Gastrocnemius medialis (tissue), 4 donors: ENCODE measurements around the gene OTUD5. TPM values are rescaled to one million over a fixed set of nuclear protein-coding genes. Genes with fewer than 3 reads are reported as not detected.

ENCODE experiments used
- ATAC-seq, 2 donors: fragments of 150-250 bp; one replicate each; pipeline ENCODE4 v1.9.1; 2016
- DNase-seq, 2 donors: peaks; one replicate each; pipeline ENCODE4 v3.0.0-alpha.2; 2019
- H3K27ac ChIP-seq, 4 donors: fragments of 200-600 bp; sonication (generic); 1 replicate in 1 of 4; 2 replicates in 3 of 4; pipeline ENCODE4 v1.5.1; 2016 to 2018; ENCODE audit warnings: mild to moderate bottlenecking in 2 of 4, moderate library complexity in 1 of 4
- H3K27me3 ChIP-seq, 3 donors: fragments of 200-600 bp; sonication (generic) in 2 of 3; 1 replicate in 1 of 3; 2 replicates in 2 of 3; pipeline versions ENCODE4 v1.5.1 to v1.6.0; 2016 to 2019; ENCODE audit warnings: mild to moderate bottlenecking in 1 of 3, moderate library complexity in 1 of 3
- H3K36me3 ChIP-seq, 2 donors: fragments of 200-600 bp; sonication (generic) in 1 of 2; one replicate each; pipeline ENCODE4 v1.5.1; 2017 to 2018
- H3K4me1 ChIP-seq, 2 donors: fragments of 200-600 bp; sonication (generic) in 1 of 2; one replicate each; pipeline ENCODE4 v1.5.1; 2016 to 2017; ENCODE audit warnings: mild to moderate bottlenecking in 2 of 2
- H3K4me3 ChIP-seq, 4 donors: fragments of 200-600 bp; sonication (generic) in 3 of 4; 1 replicate in 1 of 4; 2 replicates in 3 of 4; pipeline ENCODE4 v1.5.1; 2016 to 2019; ENCODE audit warnings: mild to moderate bottlenecking in 2 of 4
- H3K9me3 ChIP-seq, 3 donors: fragments of 200-600 bp; sonication (generic) in 2 of 3; 1 replicate in 1 of 3; 2 replicates in 2 of 3; pipeline ENCODE4 v1.5.1; 2016 to 2019
- POLR2A ChIP-seq, 2 donors: fragments of 450-650 bp; IDR thresholded peaks; one replicate each; pipeline ENCODE4 v1.6.1; 2017; ENCODE audit warnings: antibody characterized with exemption in 2 of 2, mild to moderate bottlenecking in 2 of 2, moderate library complexity in 2 of 2
- in situ Hi-C, 4 donors: fragments of 200-750 bp; cut with MboI; loops; one replicate each; pipeline versions ENCODE4 v1.15.0 to v1.8.0; 2017; ENCODE audit warnings: low sequenced_read_pairs in 4 of 4
- intact Hi-C: fragments of 100-400 bp; cut with DNase I; formaldehyde crosslinking; loops from one replicate; pipeline ENCODE4 v1.15.1; 2023; ENCODE audit warnings: low total_unique reads
- total RNA-seq, 4 donors: library from RNA; depleted of rRNA; stranded (reverse); fragments of >200 nt; gene quantifications; one replicate each; pipeline versions ENCODE4 v1.1.0 to v1.2.3, GENCODE V29; 2016
- TF ChIP-seq, protein P1 (sequence below), 5 experiments: fragments of 450-650 bp in 3 of 5; fragments of 200-600 bp in 2 of 5; sonication (generic) in 2 of 5; IDR thresholded peaks in 4 of 5; conservative IDR thresholded peaks in 1 of 5; 1 replicate in 4 of 5; 2 replicates in 1 of 5; pipeline ENCODE4 v1.5.1; 2016 to 2019; ENCODE audit warnings: antibody characterized with exemption in 5 of 5, mild to moderate bottlenecking in 3 of 5, moderate library complexity in 3 of 5

Gene OTUD5
- total RNA-seq, 4 donors from 2014 or later = 22.2 to 32.2 (median 28.5) TPM

DNA sequence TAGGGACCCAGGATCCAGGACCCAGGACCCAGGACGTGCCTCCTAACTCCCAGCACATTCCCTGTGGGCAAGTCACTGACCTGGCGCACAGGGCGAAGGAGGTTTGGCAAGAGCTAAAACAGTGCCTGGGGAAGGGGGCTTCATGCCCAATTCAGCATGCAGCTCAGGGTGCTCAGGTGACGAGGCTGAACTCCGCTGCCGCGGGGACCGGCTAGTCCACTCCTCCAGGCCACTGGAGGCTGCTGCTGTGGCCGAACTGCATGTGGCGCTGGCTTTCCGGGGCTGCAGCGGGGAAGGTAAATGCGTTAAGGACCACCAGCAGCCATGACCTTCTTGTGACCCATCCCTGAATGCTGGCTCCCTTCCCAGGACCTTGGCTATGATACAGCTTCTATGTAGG lies 33.6 kb downstream of the OTUD5 start:
- DNase-seq (no peak), ATAC-seq (no peak)
- H3K4me3 ChIP-seq = no peak overlapping the region
- H3K9me3 ChIP-seq = no peaks in the 10 kb centered on the region
- no peak overlapping the region for H3K27ac ChIP-seq
- TF ChIP-seq, protein P1, sequence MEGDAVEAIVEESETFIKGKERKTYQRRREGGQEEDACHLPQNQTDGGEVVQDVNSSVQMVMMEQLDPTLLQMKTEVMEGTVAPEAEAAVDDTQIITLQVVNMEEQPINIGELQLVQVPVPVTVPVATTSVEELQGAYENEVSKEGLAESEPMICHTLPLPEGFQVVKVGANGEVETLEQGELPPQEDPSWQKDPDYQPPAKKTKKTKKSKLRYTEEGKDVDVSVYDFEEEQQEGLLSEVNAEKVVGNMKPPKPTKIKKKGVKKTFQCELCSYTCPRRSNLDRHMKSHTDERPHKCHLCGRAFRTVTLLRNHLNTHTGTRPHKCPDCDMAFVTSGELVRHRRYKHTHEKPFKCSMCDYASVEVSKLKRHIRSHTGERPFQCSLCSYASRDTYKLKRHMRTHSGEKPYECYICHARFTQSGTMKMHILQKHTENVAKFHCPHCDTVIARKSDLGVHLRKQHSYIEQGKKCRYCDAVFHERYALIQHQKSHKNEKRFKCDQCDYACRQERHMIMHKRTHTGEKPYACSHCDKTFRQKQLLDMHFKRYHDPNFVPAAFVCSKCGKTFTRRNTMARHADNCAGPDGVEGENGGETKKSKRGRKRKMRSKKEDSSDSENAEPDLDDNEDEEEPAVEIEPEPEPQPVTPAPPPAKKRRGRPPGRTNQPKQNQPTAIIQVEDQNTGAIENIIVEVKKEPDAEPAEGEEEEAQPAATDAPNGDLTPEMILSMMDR (IDR thresholded peaks at IDR 0.05 in 4 of 5, conservative IDR thresholded peaks at IDR 0.05 in 1 of 5) = no peak
- TF ChIP-seq POLR2A (IDR thresholded peaks at IDR 0.05) = no peak
- in situ Hi-C loops (no loop called here), intact Hi-C loops (no loop called here)
- H3K36me3 ChIP-seq = peaks cover 0 to 17% of the 10 kb centered on the region in 2 donors
- no peaks in the 10 kb centered on the region for H3K27me3 ChIP-seq
- peaks cover 0 to 4% of the 10 kb centered on the region in 2 donors for H3K4me1 ChIP-seq

DNA sequence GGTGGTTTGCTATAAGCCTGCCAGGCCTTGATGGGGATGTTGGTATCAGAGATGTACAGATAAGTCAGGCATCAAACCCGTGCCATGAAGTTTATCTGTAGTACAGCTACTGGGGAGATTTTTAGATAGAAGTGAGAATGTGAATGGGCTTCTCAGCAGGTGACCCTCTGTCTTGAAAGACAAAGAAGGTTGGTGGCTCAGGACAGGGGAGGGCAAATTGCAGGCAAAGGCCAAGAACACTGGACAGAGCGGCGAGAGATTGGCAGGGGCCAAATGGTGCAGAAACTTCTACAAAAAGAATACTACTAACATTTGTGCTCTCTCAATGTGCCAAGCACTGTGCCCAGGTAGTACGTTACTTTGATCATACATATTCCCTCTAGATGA lies 36.7 kb downstream of the OTUD5 start:
- Histone ChIP-seq H3K4me3 (no peak overlapping the region), H3K27me3 (no peaks in the 10 kb centered on the region), H3K9me3 (no peaks in the 10 kb centered on the region), H3K4me1 (peaks cover 0 to 4% of the 10 kb centered on the region in 2 donors), H3K36me3 (peaks cover 0 to 16% of the 10 kb centered on the region in 2 donors), H3K27ac (no peak overlapping the region)
- no peak for DNase-seq
- TF ChIP-seq POLR2A (IDR thresholded peaks at IDR 0.05) = no peak
- TF ChIP-seq, protein P1 (IDR thresholded peaks at IDR 0.05 in 4 of 5, conservative IDR thresholded peaks at IDR 0.05 in 1 of 5) = no peak
- ATAC-seq = no peak
- intact Hi-C loops (no loop called here), in situ Hi-C loops (no loop called here)

DNA sequence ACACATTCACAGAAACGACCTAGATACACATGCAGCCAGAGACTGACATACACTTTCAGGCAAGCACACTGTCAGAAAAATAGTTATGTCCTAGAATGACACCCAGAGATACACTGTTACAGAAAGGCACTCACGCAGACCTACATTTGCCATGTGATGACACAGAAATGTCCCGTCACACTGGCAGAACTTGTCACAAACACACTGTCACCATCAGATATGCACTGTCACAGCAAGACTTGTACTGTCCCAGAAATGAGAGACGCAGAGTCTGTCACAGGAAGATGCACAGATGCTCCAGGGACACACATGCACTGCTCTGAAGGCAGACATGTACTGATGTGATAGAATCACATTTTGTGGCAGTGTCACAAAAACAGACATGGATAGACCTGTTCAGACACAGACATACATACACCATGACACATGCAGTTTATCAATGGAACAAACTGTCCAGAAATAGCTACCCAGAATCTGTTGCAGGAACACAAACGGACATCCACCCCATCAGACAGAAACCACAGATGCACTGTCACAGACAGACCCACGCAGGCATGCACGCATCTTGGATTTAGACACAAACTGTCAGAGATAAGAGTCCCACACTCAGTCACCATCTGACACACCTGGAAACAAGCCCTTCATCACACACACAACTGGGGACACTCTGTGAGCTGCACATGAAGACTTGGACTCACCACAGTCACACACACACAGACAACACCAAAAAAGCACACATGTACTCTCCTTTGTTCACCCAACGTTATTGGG lies 37.3 kb downstream of the OTUD5 start:
- peaks cover 0 to 10% of the 10 kb centered on the region in 2 donors for H3K36me3 ChIP-seq
- no peak overlapping the region for H3K4me3 ChIP-seq
- H3K27me3 ChIP-seq = no peaks in the 10 kb centered on the region
- peak in 1 of 2 donors; percentile 4 for ATAC-seq
- in situ Hi-C loops = no loop called here
- intact Hi-C loops = loop anchor here (1.0 to 5.0 kb wide), 3 partner anchors 37 to 243 kb away; partner anchors contain the start of genes OTUD5 and TFE3
- no peak for DNase-seq
- peaks cover 0 to 4% of the 10 kb centered on the region in 2 donors for H3K4me1 ChIP-seq
- H3K9me3 ChIP-seq = no peaks in the 10 kb centered on the region
- H3K27ac ChIP-seq = peak overlapping the region in 3 of 4 donors; percentile 83 to 89 (median 87)
- no peak for TF ChIP-seq POLR2A (IDR thresholded peaks at IDR 0.05)
- TF ChIP-seq, protein P1 (IDR thresholded peaks at IDR 0.05 in 4 of 5, conservative IDR thresholded peaks at IDR 0.05 in 1 of 5) = no peak

DNA sequence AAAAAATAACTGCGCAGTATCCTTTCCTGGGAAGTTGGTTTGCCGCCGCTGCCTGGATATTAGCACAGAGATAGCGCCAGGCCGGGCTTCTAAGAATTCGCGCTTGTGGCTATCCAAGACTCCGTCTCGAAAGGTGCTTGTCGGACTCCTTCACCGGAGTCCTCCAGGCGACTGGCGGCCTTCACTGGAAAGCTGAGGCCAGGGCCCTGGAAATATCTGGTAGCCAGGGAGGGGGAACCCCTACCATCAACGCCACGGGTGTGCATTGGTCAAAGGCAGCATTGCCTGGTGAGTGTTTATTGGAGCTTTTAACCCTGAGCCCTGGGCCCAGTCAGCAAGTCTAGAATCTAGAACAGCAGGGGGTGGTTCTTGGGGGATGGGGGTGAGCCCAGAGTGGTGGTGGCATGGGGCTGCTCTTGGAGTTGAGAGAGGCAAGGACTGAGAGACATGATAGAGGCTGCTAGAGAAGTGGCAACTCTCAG lies 38.0 kb downstream of the OTUD5 start:
- Histone ChIP-seq H3K36me3 (peaks cover 0 to 10% of the 10 kb centered on the region in 2 donors), H3K27me3 (no peaks in the 10 kb centered on the region), H3K4me3 (peak overlapping the region; percentile 61 to 74 (median 66)), H3K4me1 (peaks cover 0 to 4% of the 10 kb centered on the region in 2 donors), H3K27ac (peak overlapping the region; percentile 83 to 89 (median 86)), H3K9me3 (no peaks in the 10 kb centered on the region)
- no peak for DNase-seq
- in situ Hi-C loops = no loop called here
- TF ChIP-seq, protein P1 (IDR thresholded peaks at IDR 0.05 in 4 of 5, conservative IDR thresholded peaks at IDR 0.05 in 1 of 5) = no peak
- TF ChIP-seq POLR2A (IDR thresholded peaks at IDR 0.05) = no peak
- intact Hi-C loops = loop anchor here (1.0 to 5.0 kb wide), 3 partner anchors 37 to 242 kb away; partner anchors contain the start of genes OTUD5 and TFE3
- ATAC-seq = peak; percentile 26 to 31
